Measurements from ENCODE around the gene ZMIZ1. TPM values are rescaled to one million over a fixed set of nuclear protein-coding genes. Genes with fewer than 3 reads are reported as not detected.

ZMIZ1 gene
- total and polyA plus RNA-seq, 5 donors, result 38.0 to 83.1 (median 71.1) TPM

DNA sequence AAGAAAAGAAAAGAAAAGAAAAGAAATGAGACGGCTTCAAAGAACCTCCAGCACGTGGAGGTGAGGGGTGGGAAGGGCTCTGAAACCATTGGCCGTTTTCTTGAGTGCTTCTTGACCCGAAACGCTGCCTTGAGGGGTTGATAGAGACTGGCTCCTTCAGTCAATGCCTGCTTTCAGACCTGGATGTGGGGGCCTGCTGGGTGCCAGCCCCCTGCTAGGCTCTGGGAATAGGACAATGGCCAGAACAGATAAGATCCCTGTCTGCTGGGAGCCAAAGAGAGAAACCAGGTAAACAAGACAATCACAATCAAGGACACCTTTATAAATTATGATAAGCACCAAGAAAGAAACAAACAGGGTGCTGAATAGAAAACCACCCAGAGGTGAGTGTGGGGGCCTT, 27.7 kb downstream of the ZMIZ1 start:
- no peak for DNase-seq
- Histone ChIP-seq H3K4me1 (ENCODE audit: control insufficient read depth, insufficient read depth, low read length) (peaks cover 50% of the 10 kb centered on the region), H3K27me3 (ENCODE audit: control insufficient read depth, insufficient read depth) (no peaks in the 10 kb centered on the region), H3K4me3 (ENCODE audit: low read length) (no peak overlapping the region), H3K27ac (ENCODE audit: low read length) (peak overlapping the region; percentile 34), H3K9me3 (ENCODE audit: control insufficient read depth, low read length) (no peaks in the 10 kb centered on the region)
- 88% methylated on average over 5 of the region's 5 CpGs for WGBS
- intact Hi-C loops (cut with DNase I), result no loop called here
- no peak for ATAC-seq

GRCh38 chr10:79097021-79097872, 28.5 kb downstream of the ZMIZ1 start:
- peak overlapping the region; percentile 34 for H3K27ac ChIP-seq (ENCODE audit: low read length)
- 46% methylated on average over 11 of the region's 11 CpGs for WGBS

GRCh38 chr10:79098061-79098460, 29.3 kb downstream of the ZMIZ1 start:
- peaks cover 65% of the 10 kb centered on the region for H3K4me1 ChIP-seq (ENCODE audit: control insufficient read depth, insufficient read depth, low read length)
- intact Hi-C loops (cut with DNase I), result no loop called here
- H3K27ac ChIP-seq (ENCODE audit: low read length), result peak overlapping the region; percentile 33

More at GRCh38 chr10:79097021-79097872, 28.5 kb downstream of the ZMIZ1 start:
- ATAC-seq, result peak in 1 of 2 donors; percentile 1
- no peak for DNase-seq
- H3K4me1 ChIP-seq (ENCODE audit: control insufficient read depth, insufficient read depth, low read length), result peaks cover 57% of the 10 kb centered on the region
- intact Hi-C loops (cut with DNase I), result no loop called here
- no peaks in the 10 kb centered on the region for H3K9me3 ChIP-seq (ENCODE audit: control insufficient read depth, low read length)
- no peaks in the 10 kb centered on the region for H3K27me3 ChIP-seq (ENCODE audit: control insufficient read depth, insufficient read depth)
- no peak overlapping the region for H3K4me3 ChIP-seq (ENCODE audit: low read length)

DNA sequence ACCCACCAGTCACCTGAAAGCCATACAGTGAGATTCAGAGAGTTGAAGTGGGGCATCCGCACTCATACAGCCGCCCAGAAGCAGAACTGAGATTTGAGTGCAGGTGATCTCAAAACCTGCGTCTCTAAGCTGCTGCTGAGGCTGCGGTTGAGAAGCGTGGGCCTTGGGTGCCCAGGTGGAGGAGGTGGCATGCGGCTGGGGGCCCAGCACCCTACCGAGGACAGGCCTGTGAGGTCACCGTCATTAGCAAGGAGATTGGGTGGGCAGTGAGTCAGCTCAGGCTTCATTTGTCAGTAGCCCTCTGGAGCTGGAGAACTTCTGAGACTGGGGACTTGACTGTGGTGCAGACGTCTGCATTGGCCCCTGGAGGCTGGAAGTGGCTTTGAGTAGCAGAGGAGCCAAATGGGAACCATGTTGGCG, 29.8 kb downstream of the ZMIZ1 start:
- intact Hi-C loops (cut with DNase I), result no loop called here
- Histone ChIP-seq H3K9me3 (ENCODE audit: control insufficient read depth, low read length) (no peaks in the 10 kb centered on the region), H3K27ac (ENCODE audit: low read length) (no peak overlapping the region), H3K4me1 (ENCODE audit: control insufficient read depth, insufficient read depth, low read length) (peaks cover 67% of the 10 kb centered on the region), H3K4me3 (ENCODE audit: low read length) (no peak overlapping the region), H3K27me3 (ENCODE audit: control insufficient read depth, insufficient read depth) (no peaks in the 10 kb centered on the region)
- WGBS, result 81% methylated on average over 10 of the region's 10 CpGs
- no peak for ATAC-seq
- DNase-seq, result no peak

More at GRCh38 chr10:79098061-79098460, 29.3 kb downstream of the ZMIZ1 start:
- Histone ChIP-seq H3K9me3 (ENCODE audit: control insufficient read depth, low read length) (no peaks in the 10 kb centered on the region), H3K4me3 (ENCODE audit: low read length) (no peak overlapping the region), H3K27me3 (ENCODE audit: control insufficient read depth, insufficient read depth) (no peaks in the 10 kb centered on the region)
- ATAC-seq (no peak), DNase-seq (no peak)
- 95% methylated on average over 5 of the region's 5 CpGs for WGBS

GRCh38 chr10:79099898-79100448, 31.2 kb downstream of the ZMIZ1 start:
- Histone ChIP-seq H3K4me3 (ENCODE audit: low read length) (no peak overlapping the region), H3K9me3 (ENCODE audit: control insufficient read depth, low read length) (no peaks in the 10 kb centered on the region), H3K27ac (ENCODE audit: low read length) (no peak overlapping the region), H3K27me3 (ENCODE audit: control insufficient read depth, insufficient read depth) (no peaks in the 10 kb centered on the region), H3K4me1 (ENCODE audit: control insufficient read depth, insufficient read depth, low read length) (peaks cover 67% of the 10 kb centered on the region)
- intact Hi-C loops (cut with DNase I), result no loop called here
- ATAC-seq (no peak), DNase-seq (no peak)
- 79% methylated on average over 2 of the region's 2 CpGs for WGBS

DNA sequence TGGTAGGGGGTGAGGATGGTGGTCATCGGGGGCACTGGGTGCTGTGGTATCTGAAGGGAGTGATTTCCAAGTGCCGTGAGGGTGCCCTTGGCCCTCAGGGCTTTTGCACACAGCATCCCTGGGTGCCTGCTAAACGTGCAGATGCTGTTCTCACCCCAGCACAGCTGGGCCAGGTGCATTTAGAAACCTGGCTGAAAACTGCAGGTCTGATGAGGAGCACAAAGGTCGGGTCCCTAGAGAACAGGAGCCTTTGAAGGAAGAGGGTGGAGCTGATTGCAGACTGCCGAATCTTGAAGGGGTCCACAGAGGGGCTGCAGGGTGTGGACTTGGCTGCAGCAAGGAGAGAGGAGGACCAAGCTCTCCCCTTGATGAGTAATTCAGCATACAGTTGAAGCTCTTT, 32.0 kb downstream of the ZMIZ1 start:
- ATAC-seq (no peak), DNase-seq (no peak)
- intact Hi-C loops (cut with DNase I), result no loop called here
- Histone ChIP-seq H3K27ac (ENCODE audit: low read length) (peak overlapping the region; percentile 1), H3K4me3 (ENCODE audit: low read length) (no peak overlapping the region), H3K9me3 (ENCODE audit: control insufficient read depth, low read length) (no peaks in the 10 kb centered on the region), H3K27me3 (ENCODE audit: control insufficient read depth, insufficient read depth) (no peaks in the 10 kb centered on the region), H3K4me1 (ENCODE audit: control insufficient read depth, insufficient read depth, low read length) (peaks cover 70% of the 10 kb centered on the region)
- WGBS, result 53% methylated on average over 5 of the region's 5 CpGs

GRCh38 chr10:79101560-79102497, 33.1 kb downstream of the ZMIZ1 start:
- peak; percentile 70 to 74 for ATAC-seq
- H3K27me3 ChIP-seq (ENCODE audit: control insufficient read depth, insufficient read depth), result no peaks in the 10 kb centered on the region
- H3K27ac ChIP-seq (ENCODE audit: low read length), result peak overlapping the region; percentile 84
- H3K4me1 ChIP-seq (ENCODE audit: control insufficient read depth, insufficient read depth, low read length), result peaks cover 71% of the 10 kb centered on the region
- H3K4me3 ChIP-seq (ENCODE audit: low read length), result no peak overlapping the region
- peak; percentile 64 to 89 (median 87) for DNase-seq
- H3K9me3 ChIP-seq (ENCODE audit: control insufficient read depth, low read length), result no peaks in the 10 kb centered on the region
- intact Hi-C loops (cut with DNase I), result no loop called here
- WGBS, result 31% methylated on average over 22 of the region's 22 CpGs

DNA sequence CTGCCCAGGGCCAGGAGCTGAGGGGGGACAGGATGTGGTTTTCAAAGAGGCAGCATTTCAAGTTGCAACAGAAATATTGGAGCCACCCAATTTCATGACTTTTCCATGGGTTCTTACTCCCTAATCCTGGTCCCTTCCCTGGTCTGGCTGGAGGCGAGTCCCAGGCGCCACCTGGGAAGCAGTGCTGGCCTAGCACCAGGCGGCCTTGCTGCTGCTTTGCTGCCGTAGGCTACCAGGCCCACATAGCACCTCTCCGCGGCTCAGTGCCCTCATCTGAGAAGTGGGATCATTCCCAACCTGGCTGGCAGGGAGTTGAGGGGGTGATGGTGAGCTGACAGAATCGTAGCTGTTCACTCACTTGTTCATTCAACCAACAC, 33.7 kb downstream of the ZMIZ1 start:
- no peaks in the 10 kb centered on the region for H3K9me3 ChIP-seq (ENCODE audit: control insufficient read depth, low read length)
- WGBS, result 43% methylated on average over 7 of the region's 7 CpGs
- intact Hi-C loops (cut with DNase I), result no loop called here
- no peak overlapping the region for H3K4me3 ChIP-seq (ENCODE audit: low read length)
- no peaks in the 10 kb centered on the region for H3K27me3 ChIP-seq (ENCODE audit: control insufficient read depth, insufficient read depth)
- DNase-seq (peak in 2 of 3 donors; percentile 63 to 77), ATAC-seq (peak; percentile 12 to 20)
- H3K4me1 ChIP-seq (ENCODE audit: control insufficient read depth, insufficient read depth, low read length), result peaks cover 68% of the 10 kb centered on the region
- H3K27ac ChIP-seq (ENCODE audit: low read length), result peak overlapping the region; percentile 84

GRCh38 chr10:79103129-79103528, 34.4 kb downstream of the ZMIZ1 start:
- intact Hi-C loops (cut with DNase I), result no loop called here
- ATAC-seq (no peak), DNase-seq (no peak)
- 59% methylated on average over 13 of the region's 13 CpGs for WGBS
- H3K4me1 ChIP-seq (ENCODE audit: control insufficient read depth, insufficient read depth, low read length), result peaks cover 64% of the 10 kb centered on the region
- H3K9me3 ChIP-seq (ENCODE audit: control insufficient read depth, low read length), result no peaks in the 10 kb centered on the region
- H3K27me3 ChIP-seq (ENCODE audit: control insufficient read depth, insufficient read depth), result no peaks in the 10 kb centered on the region
- no peak overlapping the region for H3K4me3 ChIP-seq (ENCODE audit: low read length)
- H3K27ac ChIP-seq (ENCODE audit: low read length), result peak overlapping the region; percentile 14

GRCh38 chr10:79103585-79103984, 34.8 kb downstream of the ZMIZ1 start:
- peak in 1 of 2 donors; percentile 7 for ATAC-seq
- 38% methylated on average over 8 of the region's 8 CpGs for WGBS
- intact Hi-C loops (cut with DNase I), result no loop called here
- Histone ChIP-seq H3K27ac (ENCODE audit: low read length) (peak overlapping the region; percentile 19), H3K4me1 (ENCODE audit: control insufficient read depth, insufficient read depth, low read length) (peaks cover 61% of the 10 kb centered on the region), H3K4me3 (ENCODE audit: low read length) (no peak overlapping the region), H3K9me3 (ENCODE audit: control insufficient read depth, low read length) (no peaks in the 10 kb centered on the region), H3K27me3 (ENCODE audit: control insufficient read depth, insufficient read depth) (no peaks in the 10 kb centered on the region)
- peak in 2 of 3 donors; percentile 61 to 69 for DNase-seq
